ENCODE measurements around the gene SLC8B1.

SLC8B1 gene

GRCh38 chr12:113295886-113296556, 38.9 kb downstream of the SLC8B1 start:
- DNase-seq (ENCODE audit: low read depth in 2 of 2), result no peak

GRCh38 chr12:113293100-113293499, 41.8 kb downstream of the SLC8B1 start:
- DNase-seq (ENCODE audit: low read depth in 2 of 2), result no peak

GRCh38 chr12:113292547-113292946, 42.4 kb downstream of the SLC8B1 start:
- no peak for DNase-seq (ENCODE audit: low read depth in 2 of 2)

- peak; percentile 30 to 45 for DNase-seq (ENCODE audit: low read depth in 2 of 2)
Measured at GRCh38 chr12:113292091-113292490, 42.8 kb downstream of the SLC8B1 start.

- no peak for DNase-seq (ENCODE audit: low read depth in 2 of 2)
Measured at GRCh38 chr12:113291586-113291985, 43.3 kb downstream of the SLC8B1 start.

GRCh38 chr12:113290506-113290905, 44.4 kb downstream of the SLC8B1 start:
- DNase-seq (ENCODE audit: low read depth in 2 of 2), result no peak

GRCh38 chr12:113289361-113289760, 45.5 kb downstream of the SLC8B1 start:
- no peak for DNase-seq (ENCODE audit: low read depth in 2 of 2)

- DNase-seq (ENCODE audit: low read depth in 2 of 2), result no peak
Measured at GRCh38 chr12:113287899-113288282, 47.0 kb downstream of the SLC8B1 start.

- DNase-seq (ENCODE audit: low read depth in 2 of 2), result no peak
Measured at GRCh38 chr12:113287146-113287898, 47.6 kb downstream of the SLC8B1 start.

- DNase-seq (ENCODE audit: low read depth in 2 of 2), result no peak
Measured at GRCh38 chr12:113286712-113287111, 48.2 kb downstream of the SLC8B1 start.

- DNase-seq (ENCODE audit: low read depth in 2 of 2), result no peak
Measured at GRCh38 chr12:113285679-113286610, 49.0 kb downstream of the SLC8B1 start.

- no peak for DNase-seq (ENCODE audit: low read depth in 2 of 2)
Measured at GRCh38 chr12:113284751-113285150, 50.2 kb downstream of the SLC8B1 start.

- no peak for DNase-seq (ENCODE audit: low read depth in 2 of 2)
Measured at GRCh38 chr12:113278633-113279032, 56.3 kb downstream of the SLC8B1 start.

- DNase-seq (ENCODE audit: low read depth in 2 of 2), result no peak
Measured at GRCh38 chr12:113278141-113278540, 56.8 kb downstream of the SLC8B1 start.

- no peak for DNase-seq (ENCODE audit: low read depth in 2 of 2)
Measured at GRCh38 chr12:113277511-113277910, 57.4 kb downstream of the SLC8B1 start.

- DNase-seq (ENCODE audit: low read depth in 2 of 2), result no peak
Measured at GRCh38 chr12:113276946-113277500, 57.9 kb downstream of the SLC8B1 start.

- DNase-seq (ENCODE audit: low read depth in 2 of 2), result no peak
Measured at GRCh38 chr12:113276306-113276705, 58.6 kb downstream of the SLC8B1 start.

GRCh38 chr12:113274848-113275247, 60.1 kb downstream of the SLC8B1 start:
- no peak for DNase-seq (ENCODE audit: low read depth in 2 of 2)

- no peak for DNase-seq (ENCODE audit: low read depth in 2 of 2)
Measured at GRCh38 chr12:113273053-113273725, 61.7 kb downstream of the SLC8B1 start.

GRCh38 chr12:113271853-113272561, 62.9 kb downstream of the SLC8B1 start:
- DNase-seq (ENCODE audit: low read depth in 2 of 2), result peak; percentile 35 to 50

- DNase-seq (ENCODE audit: low read depth in 2 of 2), result no peak
Measured at GRCh38 chr12:113271466-113271852, 63.5 kb downstream of the SLC8B1 start.
